ENCODE data around the gene PLEKHN1. TPM values are rescaled to one million over a fixed set of nuclear protein-coding genes. Genes with fewer than 3 reads are reported as not detected.
A peak's percentile ranks its signal among the peaks of the same experiment; 100 is the strongest.

Gene PLEKHN1
- total RNA-seq, 1 donor from 2014 or later = 13.2 TPM

DNA sequence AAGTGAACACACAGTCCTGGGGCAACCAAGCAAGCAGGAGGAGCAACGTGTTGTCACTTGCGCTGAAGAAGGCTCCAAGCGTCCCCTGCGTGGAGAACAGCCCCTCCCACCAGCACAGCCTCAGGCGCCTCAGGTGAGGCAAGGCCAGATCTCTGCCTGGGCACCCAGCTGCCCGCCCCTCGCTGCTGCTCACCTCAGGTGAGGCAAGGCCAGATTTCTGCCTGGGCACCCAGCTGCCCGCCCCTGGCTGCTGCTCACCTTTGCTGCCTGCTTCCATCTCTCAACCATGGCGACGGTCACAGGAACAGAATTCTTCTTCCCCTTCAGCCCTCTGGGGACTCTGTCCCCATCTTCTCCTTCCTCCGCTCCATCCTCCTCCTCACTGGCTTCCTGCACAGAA, 9.6 kb upstream of the PLEKHN1 start:
- no peak overlapping the region for H3K4me3 ChIP-seq (ENCODE audit: low read depth, low read length)
- H3K36me3 ChIP-seq (ENCODE audit: control insufficient read depth, insufficient read depth, low read length) = peaks cover 3% of the 10 kb centered on the region
- H3K27me3 ChIP-seq (ENCODE audit: control insufficient read depth, insufficient read depth, low read length) = peaks cover 3% of the 10 kb centered on the region
- TF ChIP-seq CTCF (IDR thresholded peaks at IDR 0.05; ENCODE audit: insufficient read depth, low read length, poor library complexity, severe bottlenecking) = no peak
- DNase-seq (ENCODE audit: low read depth) = no peak

- TF ChIP-seq CTCF (IDR thresholded peaks at IDR 0.05; ENCODE audit: insufficient read depth, low read length, poor library complexity, severe bottlenecking) = no peak
- H3K36me3 ChIP-seq (ENCODE audit: control insufficient read depth, insufficient read depth, low read length) = peaks cover 3% of the 10 kb centered on the region
These were observed 7.2 kb upstream of the PLEKHN1 start, which contains the start of gene NOC2L for GRCh38 chr1:958823-959730. TSS of gene NOC2L (minus strand) at chr1:959256. CDS start at chr1:959240, 16 bp downstream.

DNA sequence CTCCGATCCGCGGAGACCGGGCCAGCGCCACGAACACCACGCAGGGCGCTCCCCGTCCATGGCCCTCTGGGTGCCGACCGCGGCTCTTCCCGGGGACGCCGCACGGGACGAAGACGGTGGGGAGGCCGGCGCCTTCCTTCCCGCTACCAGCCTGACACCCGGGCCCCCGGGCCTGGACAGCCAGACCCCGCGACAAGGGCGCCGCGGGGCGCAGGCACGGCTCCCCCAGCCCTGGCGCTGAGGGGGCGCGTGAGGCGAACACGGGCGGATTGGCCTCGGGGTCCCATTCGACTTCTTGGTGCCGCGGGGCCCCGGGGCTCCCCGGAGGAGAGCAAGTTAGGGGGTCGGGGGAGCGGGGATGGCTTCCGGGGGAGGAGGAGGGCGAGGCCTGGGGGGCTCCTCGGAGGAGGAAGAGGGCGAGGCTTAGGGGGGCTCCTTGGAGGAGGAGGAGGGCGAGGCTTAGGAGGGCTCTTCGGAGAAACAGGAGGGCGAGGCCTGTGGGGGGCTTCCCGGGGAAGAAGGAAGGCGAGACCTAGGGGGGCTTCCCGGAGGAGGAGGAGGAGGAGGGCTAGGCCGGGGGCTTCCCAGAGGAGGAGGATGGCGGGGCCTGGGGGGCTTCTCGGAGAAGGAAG, 6.4 kb upstream of the PLEKHN1 start:
- no peak for DNase-seq (ENCODE audit: low read depth)
- H3K4me3 ChIP-seq (ENCODE audit: low read depth, low read length) = peak overlapping the region; percentile 70
- peaks cover 3% of the 10 kb centered on the region for H3K36me3 ChIP-seq (ENCODE audit: control insufficient read depth, insufficient read depth, low read length)
- peaks cover 3% of the 10 kb centered on the region for H3K27me3 ChIP-seq (ENCODE audit: control insufficient read depth, insufficient read depth, low read length)
- no peak for TF ChIP-seq CTCF (IDR thresholded peaks at IDR 0.05; ENCODE audit: insufficient read depth, low read length, poor library complexity, severe bottlenecking)

More at GRCh38 chr1:958823-959730, 7.2 kb upstream of the PLEKHN1 start, which contains the start of gene NOC2L:
- no peak for DNase-seq (ENCODE audit: low read depth)
- Histone ChIP-seq H3K27me3 (ENCODE audit: control insufficient read depth, insufficient read depth, low read length) (peaks cover 3% of the 10 kb centered on the region), H3K4me3 (ENCODE audit: low read depth, low read length) (peak within 1 kb of the TSS; percentile 96)

- TF ChIP-seq CTCF (IDR thresholded peaks at IDR 0.05; ENCODE audit: insufficient read depth, low read length, poor library complexity, severe bottlenecking) = no peak
- no peak for DNase-seq (ENCODE audit: low read depth)
- Histone ChIP-seq H3K36me3 (ENCODE audit: control insufficient read depth, insufficient read depth, low read length) (peaks cover 3% of the 10 kb centered on the region), H3K27me3 (ENCODE audit: control insufficient read depth, insufficient read depth, low read length) (peaks cover 3% of the 10 kb centered on the region), H3K4me3 (ENCODE audit: low read depth, low read length) (peak within 1 kb of the TSS; percentile 70)
These were observed 5.7 kb upstream of the PLEKHN1 start, which contains the start of gene KLHL17 for GRCh38 chr1:960363-961131. TSS of gene KLHL17 (plus strand) at chr1:960584. CDS start at chr1:960694, 110 bp downstream.

- no peak for TF ChIP-seq CTCF (IDR thresholded peaks at IDR 0.05; ENCODE audit: insufficient read depth, low read length, poor library complexity, severe bottlenecking)
- DNase-seq (ENCODE audit: low read depth) = no peak
- H3K36me3 ChIP-seq (ENCODE audit: control insufficient read depth, insufficient read depth, low read length) = peaks cover 3% of the 10 kb centered on the region
These were observed 5.1 kb upstream of the PLEKHN1 start for GRCh38 chr1:961132-961669.

More at GRCh38 chr1:961132-961669, 5.1 kb upstream of the PLEKHN1 start:
- Histone ChIP-seq H3K4me3 (ENCODE audit: low read depth, low read length) (peak overlapping the region; percentile 70), H3K27me3 (ENCODE audit: control insufficient read depth, insufficient read depth, low read length) (peaks cover 3% of the 10 kb centered on the region)

All from kidney epithelial cell (primary cell).